GM12874 (cell line): ENCODE results near the gene GASK1B.

Experiments
- CTCF ChIP-seq: IDR thresholded peaks from 2 replicates; pipeline ENCODE4 v1.5.1; 2011; ENCODE audit warnings: low read depth, mild to moderate bottlenecking, control low read depth, low read length, moderate library complexity; ENCODE audit not compliant: insufficient read depth

Gene GASK1B

GRCh38 chr4:158159054-158159717 is 13.6 kb downstream of the GASK1B start:
- no peak for TF ChIP-seq CTCF

GRCh38 chr4:158157412-158157811 is 15.4 kb downstream of the GASK1B start:
- no peak for TF ChIP-seq CTCF

- no peak for TF ChIP-seq CTCF
Observed at GRCh38 chr4:158155656-158156356, 17.0 kb downstream of the GASK1B start.

GRCh38 chr4:158147151-158147550 is 25.7 kb downstream of the GASK1B start:
- TF ChIP-seq CTCF, result no peak

- TF ChIP-seq CTCF, result no peak
Observed at GRCh38 chr4:158146736-158147135, 26.1 kb downstream of the GASK1B start.

- TF ChIP-seq CTCF, result no peak
Observed at GRCh38 chr4:158139086-158139485, 33.7 kb downstream of the GASK1B start.

- no peak for TF ChIP-seq CTCF
Observed at GRCh38 chr4:158134222-158134621, 38.6 kb downstream of the GASK1B start.
